IMR-90 (cell line): ENCODE data around the gene LRRC70. TPM values are rescaled to one million over a fixed set of nuclear protein-coding genes. Genes with fewer than 3 reads are reported as not detected.

ENCODE experiments used
- ATAC-seq: fragments of 200-7000 bp; cut with Tn5 transposase; 2 replicates; pipeline ENCODE4 v1.9.1; 2020; ENCODE audit warnings: low read depth, mild to moderate bottlenecking, moderate library complexity
- BruUV-seq: library from RNA; stranded (reverse); fragments of 400-500 nt; replicated peaks from 2 replicates; lab custom pipeline; 2021; lab: Mats Ljungman, UMichigan
- CTCF ChIA-PET: fragments of 300-600 bp; formaldehyde crosslinking; extraction: SDS; loops from one replicate; lab custom pipeline; 2021; ENCODE audit warnings: antibody characterized with exemption; lab: Yijun Ruan, JAX
- POLR2A ChIA-PET: fragments of 300-600 bp; sonication (Branson Sonifier 250); formaldehyde crosslinking; loops from one replicate; lab custom pipeline; 2022; ENCODE audit warnings: antibody characterized with exemption; ENCODE audit not compliant: unreplicated experiment; lab: Charles Lee
- DNase-seq: peaks from one replicate; pipeline ENCODE4 v3.0.0; 2013
- H2AFZ ChIP-seq: replicated peaks from 2 replicates; pipeline ENCODE3; 2013; ENCODE audit warnings: low read length, mild to moderate bottlenecking; ENCODE audit not compliant: poor library complexity
- H2AK5ac ChIP-seq: 2 replicates; pipeline ENCODE4 v1.6.1; 2013; ENCODE audit warnings: low read depth, low read length, inconsistent platforms
- H2AK9ac ChIP-seq: replicated peaks from 2 replicates; pipeline ENCODE3; 2013; ENCODE audit warnings: mild to moderate bottlenecking, low read depth, low read length, moderate library complexity; ENCODE audit not compliant: poor library complexity
- H2BK120ac ChIP-seq: 2 replicates; pipeline ENCODE4 v1.6.1; 2013; ENCODE audit warnings: low read depth, low read length, inconsistent platforms
- H2BK15ac ChIP-seq: 3 replicates; pipeline ENCODE4 v1.6.1; 2013; ENCODE audit warnings: low read depth, low read length, inconsistent platforms
- H2BK20ac ChIP-seq: 2 replicates; pipeline ENCODE4 v1.6.1; 2013; ENCODE audit warnings: low read depth, mild to moderate bottlenecking, inconsistent platforms, low read length, moderate library complexity
- H2BK5ac ChIP-seq: 2 replicates; pipeline ENCODE4 v1.6.1; 2013; ENCODE audit warnings: mild to moderate bottlenecking, low read depth, low read length, inconsistent platforms; ENCODE audit not compliant: poor library complexity, severe bottlenecking
- H3K14ac ChIP-seq: replicated peaks from 2 replicates; pipeline ENCODE4 v1.6.1; 2013; ENCODE audit warnings: low read depth, low read length, inconsistent platforms
- H3K18ac ChIP-seq: 2 replicates; pipeline ENCODE4 v1.6.1; 2013; ENCODE audit warnings: low read depth, low read length, control low read depth
- H3K23ac ChIP-seq: 2 replicates; pipeline ENCODE4 v1.6.1; 2013; ENCODE audit warnings: low read depth, low read length, inconsistent platforms
- H3K27ac ChIP-seq: 2 replicates; pipeline ENCODE4 v1.5.1; 2013; ENCODE audit warnings: mild to moderate bottlenecking, control low read depth, low read length; ENCODE audit not compliant: insufficient read depth
- H3K27me3 ChIP-seq: 2 replicates; pipeline ENCODE4 v1.6.1; 2013; ENCODE audit warnings: low read length; ENCODE audit not compliant: control insufficient read depth, insufficient read depth
- H3K36me3 ChIP-seq: 2 replicates; pipeline ENCODE4 v1.6.1; 2013; ENCODE audit warnings: low read length, mixed read lengths; ENCODE audit not compliant: control insufficient read depth, insufficient read depth
- H3K4ac ChIP-seq: 2 replicates; pipeline ENCODE4 v1.6.1; 2013; ENCODE audit warnings: low read depth, low read length, inconsistent platforms
- H3K4me1 ChIP-seq: 2 replicates; pipeline ENCODE4 v1.6.1; 2013; ENCODE audit warnings: low read length, mixed read lengths; ENCODE audit not compliant: control insufficient read depth, insufficient read depth
- H3K4me2 ChIP-seq: 2 replicates; pipeline ENCODE4 v1.6.1; 2013; ENCODE audit warnings: low read depth, mild to moderate bottlenecking, control low read depth, low read length, moderate library complexity
- H3K4me3 ChIP-seq: 2 replicates; pipeline ENCODE4 v1.5.1; 2013; ENCODE audit warnings: low read depth, mild to moderate bottlenecking, control low read depth, low read length, moderate library complexity; ENCODE audit not compliant: insufficient read depth
- H3K56ac ChIP-seq: 2 replicates; pipeline ENCODE4 v1.6.1; 2013; ENCODE audit warnings: low read length, inconsistent platforms; ENCODE audit not compliant: insufficient read depth; ENCODE audit errors: extremely low read depth
- H3K79me1 ChIP-seq, 2 experiments: 2 replicates each; pipeline ENCODE4 v1.6.1; 2013; ENCODE audit warnings: low read length in 2 of 2, inconsistent platforms in 1 of 2, low read depth in 1 of 2
- H3K9ac ChIP-seq: 2 replicates; pipeline ENCODE4 v1.6.1; 2013; ENCODE audit warnings: low read depth, low read length, control low read depth
- H3K9me1 ChIP-seq: 2 replicates; pipeline ENCODE4 v1.6.1; 2013; ENCODE audit warnings: low read length, inconsistent platforms; ENCODE audit not compliant: insufficient read depth
- H3K9me3 ChIP-seq: 2 replicates; pipeline ENCODE4 v1.6.1; 2013; ENCODE audit warnings: low read length; ENCODE audit not compliant: control insufficient read depth, insufficient read depth
- H4K20me1 ChIP-seq: 2 replicates; pipeline ENCODE4 v1.6.1; 2013; ENCODE audit warnings: low read length, inconsistent platforms; ENCODE audit not compliant: insufficient read depth
- H4K5ac ChIP-seq: 2 replicates; pipeline ENCODE4 v1.6.1; 2013; ENCODE audit warnings: mild to moderate bottlenecking, low read depth, low read length, control low read depth
- H4K8ac ChIP-seq, 2 experiments: 2 replicates each; pipeline ENCODE4 v1.6.1; 2013; ENCODE audit warnings: low read depth in 2 of 2, low read length in 2 of 2, control low read depth in 1 of 2, inconsistent platforms in 1 of 2
- H4K91ac ChIP-seq: 2 replicates; pipeline ENCODE4 v1.6.1; 2013; ENCODE audit warnings: low read depth, low read length, inconsistent platforms; ENCODE audit not compliant: insufficient read depth
- BHLHE40 ChIP-seq: fragments of 150-350 bp; IDR thresholded peaks from 2 replicates; pipeline ENCODE4 v1.6.1; 2016; ENCODE audit warnings: mild to moderate bottlenecking, low read depth, low read length
- CEBPB ChIP-seq: IDR thresholded peaks from 2 replicates; pipeline ENCODE4 v1.6.1; 2012; ENCODE audit warnings: low read depth, low read length, improper control_type of control experiment
- CHD1 ChIP-seq: IDR thresholded peaks from 2 replicates; pipeline ENCODE4 v1.6.1; 2012; ENCODE audit warnings: low read depth, low read length, improper control_type of control experiment
- ELK1 ChIP-seq: fragments of 150-350 bp; IDR thresholded peaks from 2 replicates; pipeline ENCODE4 v1.6.1; 2016; ENCODE audit warnings: low read depth, mild to moderate bottlenecking, low read length, moderate library complexity, borderline replicate concordance
- FOS ChIP-seq: fragments of 150-350 bp; IDR thresholded peaks from 2 replicates; pipeline ENCODE4 v1.6.1; 2016; ENCODE audit warnings: low read depth, low read length
- MAFK ChIP-seq: IDR thresholded peaks from 2 replicates; pipeline ENCODE4 v1.6.1; 2012; ENCODE audit warnings: low read depth, low read length, improper control_type of control experiment
- MAZ ChIP-seq: IDR thresholded peaks from 2 replicates; pipeline ENCODE4 v1.6.1; 2012; ENCODE audit warnings: low read depth, mild to moderate bottlenecking, low read length, improper control_type of control experiment, moderate library complexity, borderline replicate concordance
- MXI1 ChIP-seq: IDR thresholded peaks from 2 replicates; pipeline ENCODE4 v1.6.1; 2012; ENCODE audit warnings: low read depth, mild to moderate bottlenecking, low read length, moderate library complexity, borderline replicate concordance
- NFE2L2 ChIP-seq: fragments of 150-350 bp; IDR thresholded peaks from 2 replicates; pipeline ENCODE4 v1.6.1; 2016; ENCODE audit warnings: low read depth, mild to moderate bottlenecking, low read length
- POLR2A ChIP-seq: IDR thresholded peaks from 2 replicates; pipeline ENCODE4 v1.6.1; 2012; ENCODE audit warnings: mild to moderate bottlenecking, low read depth, low read length
- RAD21 ChIP-seq: IDR thresholded peaks from 2 replicates; pipeline ENCODE4 v1.6.1; 2012; ENCODE audit warnings: low read length, improper control_type of control experiment
- RCOR1 ChIP-seq: IDR thresholded peaks from 2 replicates; pipeline ENCODE4 v1.6.1; 2012; ENCODE audit warnings: mild to moderate bottlenecking, low read length, improper control_type of control experiment; ENCODE audit not compliant: insufficient replicate concordance
- RFX5 ChIP-seq: IDR thresholded peaks from 2 replicates; pipeline ENCODE4 v1.8.0; 2012; ENCODE audit warnings: low read depth, mild to moderate bottlenecking, low read length, moderate library complexity
- SMC3 ChIP-seq: fragments of 150-350 bp; IDR thresholded peaks from 2 replicates; pipeline ENCODE4 v1.6.1; 2016; ENCODE audit warnings: low read depth, mild to moderate bottlenecking, antibody characterized with exemption, low read length, moderate library complexity
- WGBS, 2 experiments: methylation state at CpG; one replicate each; pipeline versions ENCODE4 v1.1.5 to v1.1.7; 2013; ENCODE audit warnings: missing lambda C conversion rate in 2 of 2; ENCODE audit not compliant: insufficient read length in 1 of 2; ENCODE audit errors: extremely low coverage in 2 of 2; 5-methylcytosine and 5-hydroxymethylcytosine counted together
- dilution Hi-C: fragments of 300-500 bp; cut with HindIII; formaldehyde crosslinking; loops from one replicate; pipeline ENCODE4 v1.14.3; 2018; ENCODE audit warnings: low sequenced_read_pairs; ENCODE audit not compliant: unreplicated experiment
- in situ Hi-C: fragments of 300-500 bp; cut with MboI; formaldehyde crosslinking; loops from 3 replicates; pipeline ENCODE4 v1.14.3; 2019; ENCODE audit warnings: low sequenced_read_pairs, inconsistent platforms, mixed read lengths
- intact Hi-C: fragments of 100-400 bp; cut with micrococcal nuclease; formaldehyde crosslinking; loops from 2 replicates; pipeline ENCODE4 v1.10.0; 2022
- polyA plus RNA-seq, 3 experiments: library from polyadenylated mRNA; depleted of rRNA; stranded (reverse); fragments of >200 nt; gene quantifications; 2 replicates each; pipeline ENCODE4 v1.2.3, GENCODE V29; 2012; ENCODE audit warnings: low replicate concordance in 1 of 3
- total RNA-seq: library from RNA; depleted of rRNA; stranded (reverse); fragments of >200 nt; gene quantifications from 2 replicates; pipeline ENCODE4 v1.2.3, GENCODE V29; 2012
- TF ChIP-seq, protein P1 (sequence below): fragments of 150-350 bp; IDR thresholded peaks from 2 replicates; pipeline ENCODE4 v1.6.1; 2017; ENCODE audit warnings: mild to moderate bottlenecking, antibody characterized with exemption, low read length, low read depth
- TF ChIP-seq, protein P2 (sequence below): conservative IDR thresholded peaks from 2 replicates; pipeline ENCODE4 v1.5.1; 2012; ENCODE audit warnings: mild to moderate bottlenecking, low read depth, low read length, improper control_type of control experiment

LRRC70 gene
- total and polyA plus RNA-seq, 2 of the 4 experiments (the other 2 are of a cell fraction) = 0.19 to 0.36 TPM

DNA sequence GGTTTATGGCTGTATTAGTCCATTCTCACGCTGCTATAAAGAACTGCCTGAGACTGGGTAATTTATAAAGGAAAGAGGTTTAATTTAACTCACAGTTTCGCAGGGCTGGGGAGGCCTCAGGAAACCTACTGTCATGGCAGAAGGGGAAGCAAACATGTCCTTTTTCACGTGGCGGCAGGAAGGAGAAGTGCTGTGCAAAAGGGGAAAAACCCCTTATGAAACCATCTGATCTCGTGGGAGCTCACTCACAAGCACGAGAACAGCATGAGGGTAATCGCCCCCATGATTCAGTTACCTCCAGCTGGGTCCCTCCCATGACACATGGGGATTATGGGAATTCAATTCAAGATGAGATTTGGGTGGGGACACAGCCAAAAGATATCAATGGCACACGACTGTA is 13.9 kb downstream of the LRRC70 start:
- H3K14ac ChIP-seq = no peak overlapping the region
- no peak overlapping the region for H3K56ac ChIP-seq
- no peak overlapping the region for H4K91ac ChIP-seq
- no peak overlapping the region for H2AFZ ChIP-seq
- no peak overlapping the region for H3K4me2 ChIP-seq
- H3K4me1 ChIP-seq = peaks cover 2% of the 10 kb centered on the region; the same call in 1 of the 2 replicates
- H2BK15ac ChIP-seq = no peak overlapping the region
- H4K20me1 ChIP-seq = no peaks in the 10 kb centered on the region
- no peaks in the 10 kb centered on the region for H3K9me3 ChIP-seq
- ChIA-PET CTCF (interaction anchor here (0.6 kb wide), 1 partner anchor 35 kb away, joined by 3 read pairs; no protein-coding TSS in a partner anchor), POLR2A (no interaction called here)
- no peak overlapping the region for H3K4ac ChIP-seq
- no peak for TF ChIP-seq RFX5
- no peak for TF ChIP-seq MXI1
- no peak for TF ChIP-seq CHD1
- no peak for TF ChIP-seq FOS
- TF ChIP-seq POLR2A = no peak
- TF ChIP-seq MAZ = no peak
- TF ChIP-seq, protein P1, sequence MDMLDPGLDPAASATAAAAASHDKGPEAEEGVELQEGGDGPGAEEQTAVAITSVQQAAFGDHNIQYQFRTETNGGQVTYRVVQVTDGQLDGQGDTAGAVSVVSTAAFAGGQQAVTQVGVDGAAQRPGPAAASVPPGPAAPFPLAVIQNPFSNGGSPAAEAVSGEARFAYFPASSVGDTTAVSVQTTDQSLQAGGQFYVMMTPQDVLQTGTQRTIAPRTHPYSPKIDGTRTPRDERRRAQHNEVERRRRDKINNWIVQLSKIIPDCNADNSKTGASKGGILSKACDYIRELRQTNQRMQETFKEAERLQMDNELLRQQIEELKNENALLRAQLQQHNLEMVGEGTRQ = no peak
- TF ChIP-seq, protein P2, sequence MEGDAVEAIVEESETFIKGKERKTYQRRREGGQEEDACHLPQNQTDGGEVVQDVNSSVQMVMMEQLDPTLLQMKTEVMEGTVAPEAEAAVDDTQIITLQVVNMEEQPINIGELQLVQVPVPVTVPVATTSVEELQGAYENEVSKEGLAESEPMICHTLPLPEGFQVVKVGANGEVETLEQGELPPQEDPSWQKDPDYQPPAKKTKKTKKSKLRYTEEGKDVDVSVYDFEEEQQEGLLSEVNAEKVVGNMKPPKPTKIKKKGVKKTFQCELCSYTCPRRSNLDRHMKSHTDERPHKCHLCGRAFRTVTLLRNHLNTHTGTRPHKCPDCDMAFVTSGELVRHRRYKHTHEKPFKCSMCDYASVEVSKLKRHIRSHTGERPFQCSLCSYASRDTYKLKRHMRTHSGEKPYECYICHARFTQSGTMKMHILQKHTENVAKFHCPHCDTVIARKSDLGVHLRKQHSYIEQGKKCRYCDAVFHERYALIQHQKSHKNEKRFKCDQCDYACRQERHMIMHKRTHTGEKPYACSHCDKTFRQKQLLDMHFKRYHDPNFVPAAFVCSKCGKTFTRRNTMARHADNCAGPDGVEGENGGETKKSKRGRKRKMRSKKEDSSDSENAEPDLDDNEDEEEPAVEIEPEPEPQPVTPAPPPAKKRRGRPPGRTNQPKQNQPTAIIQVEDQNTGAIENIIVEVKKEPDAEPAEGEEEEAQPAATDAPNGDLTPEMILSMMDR = no peak
- TF ChIP-seq RAD21 = no peak
- no peak for TF ChIP-seq MAFK
- no peak for TF ChIP-seq SMC3
- no peak for TF ChIP-seq BHLHE40
- no peak for TF ChIP-seq RCOR1
- no peak for TF ChIP-seq NFE2L2
- no peak for TF ChIP-seq ELK1
- TF ChIP-seq CEBPB = no peak
- ATAC-seq (no peak), DNase-seq (no peak)
- no peaks in the 10 kb centered on the region for H3K36me3 ChIP-seq
- H3K27ac ChIP-seq = no peak overlapping the region
- H3K9me1 ChIP-seq = peaks cover 4% of the 10 kb centered on the region; the same call in 1 of the 2 replicates
- no peak overlapping the region for H2BK20ac ChIP-seq
- no peak overlapping the region for H4K5ac ChIP-seq
- no peak overlapping the region for H3K9ac ChIP-seq
- WGBS, 2 experiments = no CpG with 5 or more reads among the region's 8 CpGs
- H2AK5ac ChIP-seq = no peak overlapping the region
- H2BK120ac ChIP-seq = no peak overlapping the region
- in situ Hi-C loops (no loop called here), dilution Hi-C loops (no loop called here), intact Hi-C loops (no loop called here)
- BruUV-seq = no TSS peak
- H2BK5ac ChIP-seq = no peak overlapping the region
- H3K79me1 ChIP-seq = no peaks in the 10 kb centered on the region
- no peak overlapping the region for H3K18ac ChIP-seq
- H3K23ac ChIP-seq = no peak overlapping the region; the same call in 1 of the 2 replicates
- H3K4me3 ChIP-seq = no peak overlapping the region
- H4K8ac ChIP-seq = no peak overlapping the region
- no peaks in the 10 kb centered on the region for H3K27me3 ChIP-seq
- H2AK9ac ChIP-seq = no peak overlapping the region
